ENCODE measurements around the gene TBX4.
"Not testable (repeated sequence)": the region's sequence is repeated elsewhere in the genome, so short reads cannot be mapped to it uniquely, and the experiment has no call there.

The TBX4 gene

GRCh38 chr17:61489719-61490490, 37.7 kb downstream of the TBX4 start:
- no peak for TF ChIP-seq CTCF (IDR thresholded peaks at IDR 0.05; ENCODE audit: unreplicated experiment in 3 of 3)
- H3K4me3 Mint-ChIP-seq, result peak overlapping the region in 1 of 3 experiments; percentile 10
- H3K36me3 Mint-ChIP-seq (ENCODE audit: low read depth), result no peaks in the 10 kb centered on the region
- no peak overlapping the region for H3K27ac Mint-ChIP-seq
- peaks cover 50% of the 10 kb centered on the region for H3K4me1 Mint-ChIP-seq
- H3K27me3 Mint-ChIP-seq (ENCODE audit: low read depth), result peaks cover 72% of the 10 kb centered on the region
- no peaks in the 10 kb centered on the region for H3K9me3 Mint-ChIP-seq

- TF ChIP-seq CTCF (IDR thresholded peaks at IDR 0.05; ENCODE audit: unreplicated experiment in 3 of 3), result no peak
- Mint-ChIP-seq H3K9me3 (no peaks in the 10 kb centered on the region), H3K36me3 (ENCODE audit: low read depth) (no peaks in the 10 kb centered on the region), H3K4me3 (no peak overlapping the region), H3K27me3 (ENCODE audit: low read depth) (peaks cover 76% of the 10 kb centered on the region), H3K4me1 (peaks cover 46% of the 10 kb centered on the region), H3K27ac (no peak overlapping the region)
Observed at GRCh38 chr17:61490540-61490975, 38.3 kb downstream of the TBX4 start.

GRCh38 chr17:61491981-61492380, 39.8 kb downstream of the TBX4 start:
- no peaks in the 10 kb centered on the region for H3K9me3 Mint-ChIP-seq
- no peak overlapping the region for H3K4me3 Mint-ChIP-seq
- no peak overlapping the region for H3K27ac Mint-ChIP-seq
- peaks cover 33% of the 10 kb centered on the region for H3K4me1 Mint-ChIP-seq
- H3K27me3 Mint-ChIP-seq (ENCODE audit: low read depth), result peaks cover 66% of the 10 kb centered on the region
- TF ChIP-seq CTCF (IDR thresholded peaks at IDR 0.05; ENCODE audit: unreplicated experiment in 3 of 3), result no peak
- H3K36me3 Mint-ChIP-seq (ENCODE audit: low read depth), result no peaks in the 10 kb centered on the region

GRCh38 chr17:61492759-61493526, 40.7 kb downstream of the TBX4 start:
- H3K4me1 Mint-ChIP-seq, result peaks cover 25% of the 10 kb centered on the region
- TF ChIP-seq CTCF (IDR thresholded peaks at IDR 0.05; ENCODE audit: unreplicated experiment in 3 of 3), result no peak
- no peak overlapping the region for H3K27ac Mint-ChIP-seq
- H3K36me3 Mint-ChIP-seq (ENCODE audit: low read depth), result no peaks in the 10 kb centered on the region
- peaks cover 57% of the 10 kb centered on the region for H3K27me3 Mint-ChIP-seq (ENCODE audit: low read depth)
- H3K4me3 Mint-ChIP-seq, result no peak overlapping the region
- H3K9me3 Mint-ChIP-seq, result no peaks in the 10 kb centered on the region

- H3K4me3 Mint-ChIP-seq; H3K27ac Mint-ChIP-seq; H3K9me3 Mint-ChIP-seq; H3K36me3 Mint-ChIP-seq (ENCODE audit: low read depth): not testable (repeated sequence)
- peaks cover 15% of the 10 kb centered on the region for H3K4me1 Mint-ChIP-seq
- H3K27me3 Mint-ChIP-seq (ENCODE audit: low read depth), result peaks cover 48% of the 10 kb centered on the region
Observed at GRCh38 chr17:61493830-61494324, 41.7 kb downstream of the TBX4 start.

- no peak overlapping the region for H3K4me3 Mint-ChIP-seq
- peaks cover 11% of the 10 kb centered on the region for H3K4me1 Mint-ChIP-seq
- H3K36me3 Mint-ChIP-seq (ENCODE audit: low read depth), result no peaks in the 10 kb centered on the region
- peaks cover 45% of the 10 kb centered on the region for H3K27me3 Mint-ChIP-seq (ENCODE audit: low read depth)
- no peak for TF ChIP-seq CTCF (IDR thresholded peaks at IDR 0.05; ENCODE audit: unreplicated experiment in 3 of 3)
- H3K9me3 Mint-ChIP-seq, result no peaks in the 10 kb centered on the region
- H3K27ac Mint-ChIP-seq, result no peak overlapping the region
Observed at GRCh38 chr17:61494325-61495160, 42.3 kb downstream of the TBX4 start.

All from nephron (organoid).